Measurements from ENCODE around the gene POU2AF3. TPM values are rescaled to one million over a fixed set of nuclear protein-coding genes. Genes with fewer than 3 reads are reported as not detected.

POU2AF3 gene
- total and polyA plus RNA-seq, 2 of the 4 experiments (the other 2 are of a cell fraction), result 0.17 TPM; not detected in 1

GRCh38 chr11:111301004-111301841 is 2.9 kb downstream of the POU2AF3 start:
- Histone ChIP-seq H2BK20ac (ENCODE audit: low read depth, low read length) (no peak overlapping the region), H2AK5ac (ENCODE audit: low read depth, low read length) (no peak overlapping the region), H4K5ac (ENCODE audit: low read depth, low read length) (no peak overlapping the region), H3K9me3 (ENCODE audit: control insufficient read depth, insufficient read depth, low read length) (no peaks in the 10 kb centered on the region), H2BK5ac (ENCODE audit: low read depth, low read length, poor library complexity, severe bottlenecking) (no peak overlapping the region), H3K27ac (ENCODE audit: insufficient read depth, low read length) (no peak overlapping the region), H2BK15ac (ENCODE audit: low read depth, low read length) (no peak overlapping the region), H3K4me2 (ENCODE audit: low read depth, low read length) (no peak overlapping the region), H3K14ac (replicated peaks; ENCODE audit: low read depth, low read length) (no peak overlapping the region), H3K27me3 (ENCODE audit: control insufficient read depth, insufficient read depth, low read length) (peaks cover 64% of the 10 kb centered on the region), H2AK9ac (replicated peaks; ENCODE audit: low read depth, low read length, poor library complexity) (no peak overlapping the region), H3K36me3 (ENCODE audit: control insufficient read depth, insufficient read depth, low read length) (no peaks in the 10 kb centered on the region), H3K23ac (ENCODE audit: low read depth, low read length) (no peak overlapping the region), H4K91ac (ENCODE audit: insufficient read depth, low read depth, low read length) (no peak overlapping the region), H4K8ac (ENCODE audit: low read depth in 2 of 2, low read length in 2 of 2) (no peak overlapping the region), H3K4me1 (ENCODE audit: control insufficient read depth, insufficient read depth, low read length) (no peaks in the 10 kb centered on the region; the same call in 1 of the 2 replicates), H3K9ac (ENCODE audit: low read depth, low read length) (no peak overlapping the region), H3K9me1 (ENCODE audit: insufficient read depth, low read length) (no peaks in the 10 kb centered on the region), H3K4ac (ENCODE audit: low read depth, low read length) (no peak overlapping the region), H3K79me1 (ENCODE audit: low read depth in 1 of 2, low read length in 2 of 2) (no peaks in the 10 kb centered on the region), H3K56ac (ENCODE audit: extremely low read depth, insufficient read depth, low read length) (no peak overlapping the region), H2BK120ac (ENCODE audit: low read depth, low read length) (no peak overlapping the region), H2AFZ (replicated peaks; ENCODE audit: low read length, poor library complexity) (no peak overlapping the region), H3K4me3 (ENCODE audit: insufficient read depth, low read depth, low read length) (no peak overlapping the region), H4K20me1 (ENCODE audit: insufficient read depth, low read length) (no peaks in the 10 kb centered on the region), H3K18ac (ENCODE audit: low read depth, low read length) (no peak overlapping the region)
- dilution Hi-C loops (cut with HindIII; ENCODE audit: low sequenced_read_pairs, unreplicated experiment) (no loop called here), intact Hi-C loops (cut with micrococcal nuclease) (loop anchor here (5.0 kb wide), 1 partner anchor 81 kb away; no protein-coding TSS in a partner anchor), in situ Hi-C loops (cut with MboI; ENCODE audit: low sequenced_read_pairs) (no loop called here)
- no peak for ATAC-seq (ENCODE audit: low read depth)
- no CpG with 5 or more reads among the region's 5 CpGs for WGBS, 2 experiments (ENCODE audit: extremely low coverage in 2 of 2, insufficient read length in 1 of 2)
- DNase-seq, result no peak
- TF ChIP-seq MAFK (IDR thresholded peaks at IDR 0.05; ENCODE audit: low read depth, low read length) (no peak), SMC3 (IDR thresholded peaks at IDR 0.05; ENCODE audit: low read depth, low read length) (no peak), NFE2L2 (IDR thresholded peaks at IDR 0.05; ENCODE audit: low read depth, low read length) (no peak), CTCF (conservative IDR thresholded peaks at IDR 0.05; ENCODE audit: low read depth, low read length) (no peak), RCOR1 (IDR thresholded peaks at IDR 0.05; ENCODE audit: insufficient replicate concordance, low read length) (no peak)
- ChIA-PET CTCF (no interaction called here), POLR2A (ENCODE audit: unreplicated experiment) (no interaction called here)
- BruUV-seq (replicated peaks), result no TSS peak

All from IMR-90 (cell line).